NCI-H1694 treated with DMSO at 0.1 percent for 48 hours (cell line): ENCODE measurements around the gene MTF1.
"Not testable (repeated sequence)": the region's sequence is repeated elsewhere in the genome, so short reads cannot be mapped to it uniquely, and the experiment has no call there.

ENCODE experiments used
- DNase-seq: peaks from one replicate; lab custom pipeline; 2025; lab: John Stamatoyannopoulos, UW

Gene MTF1

DNA sequence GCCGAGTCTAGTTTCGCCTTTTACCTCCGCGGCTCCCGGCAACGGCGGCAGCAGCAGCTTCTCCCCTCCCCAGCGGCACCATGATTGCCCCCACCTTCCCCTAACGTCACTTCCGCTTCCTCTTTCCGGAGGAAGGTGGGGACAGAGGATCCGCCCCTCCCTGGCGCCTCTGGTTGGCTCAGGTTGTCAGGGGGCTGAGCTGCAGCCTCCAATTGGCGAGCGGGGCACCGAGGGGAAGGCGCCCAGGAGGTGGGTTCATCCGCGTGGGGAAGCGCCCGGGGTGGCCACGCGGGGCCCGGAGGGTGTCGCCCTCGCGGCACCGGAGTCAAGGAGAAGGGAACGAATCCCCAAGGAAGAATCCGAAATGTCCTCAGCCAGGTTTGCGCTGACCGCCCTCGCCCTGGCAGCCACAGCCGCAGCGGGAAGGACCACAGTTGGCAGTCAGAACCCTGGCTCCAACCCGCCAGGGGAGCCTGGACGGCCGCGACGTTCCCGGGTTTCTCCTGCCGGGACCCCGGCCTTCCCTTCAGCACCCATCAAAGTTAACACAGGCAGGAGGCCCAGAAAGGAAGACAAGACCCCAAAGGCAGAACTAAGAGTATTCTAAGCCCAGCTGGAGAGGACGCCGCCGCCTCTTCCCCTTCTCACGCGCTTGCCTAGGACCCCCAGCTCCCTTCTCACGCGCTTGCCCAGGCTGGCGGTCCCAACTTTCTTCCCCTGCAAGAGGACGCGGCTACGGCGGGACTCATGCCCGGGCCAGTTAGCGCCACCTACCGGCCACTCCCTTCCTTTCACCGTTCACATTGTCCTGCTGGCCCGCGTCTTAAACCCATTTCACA lies at the start of gene MTF1:
Gene MTF1 (minus strand): TSS at position 86 of the 839 bp plus-strand sequence. CDS start 1,934 bp downstream, outside the sequence.
- peak; percentile 88 for DNase-seq

DNA sequence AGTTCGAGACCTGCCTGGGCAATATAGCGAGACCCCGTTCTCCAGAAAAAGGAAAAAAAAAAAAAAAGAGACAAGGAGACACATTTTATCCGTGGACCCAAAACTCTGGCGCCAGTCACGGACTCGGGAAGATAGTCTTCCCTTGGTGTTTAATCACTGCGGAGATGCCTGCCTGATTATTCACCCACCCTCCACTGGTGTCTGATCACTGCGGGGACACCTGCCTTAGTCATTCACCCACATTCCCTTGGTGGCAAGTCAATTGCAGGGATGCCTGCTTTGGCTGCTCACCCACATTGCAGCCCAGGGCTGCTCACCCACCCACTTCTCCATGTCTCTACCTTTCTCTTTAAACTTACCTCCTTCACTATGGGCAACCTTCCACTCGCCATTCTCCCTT lies 49.1 kb upstream of the MTF1 start:
- not testable (repeated sequence) for DNase-seq

DNA sequence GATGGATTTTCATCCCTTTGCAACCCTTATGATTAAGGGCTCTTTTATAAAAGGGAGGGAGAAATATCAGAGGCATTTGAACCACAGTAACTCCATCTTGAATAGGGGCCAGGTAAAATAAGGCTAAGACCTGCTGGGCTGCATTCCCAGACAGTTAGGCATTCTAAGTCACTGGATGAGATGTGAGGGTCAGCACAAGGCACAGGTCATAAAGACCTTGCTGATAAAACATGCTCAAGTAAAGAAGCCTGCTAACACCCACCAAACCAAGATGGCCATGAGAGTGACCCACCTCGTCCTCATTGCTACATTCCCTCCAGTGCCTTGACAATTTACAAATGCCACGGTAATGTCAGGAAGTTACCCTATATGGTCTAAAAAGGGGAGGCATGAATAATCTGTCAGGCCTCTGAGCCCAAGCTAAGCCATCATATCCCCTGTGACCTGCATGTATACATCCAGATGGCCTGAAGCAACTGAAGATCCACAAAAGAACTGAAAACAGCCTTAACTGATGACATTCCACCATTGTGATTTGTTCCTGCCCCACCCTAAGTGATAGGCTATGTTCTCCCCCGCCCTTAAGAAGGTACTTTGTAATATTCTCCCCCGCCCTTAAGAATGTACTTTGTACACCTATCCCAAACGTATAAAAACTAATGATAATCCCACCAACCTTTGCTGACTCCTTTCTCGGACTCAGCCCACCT lies 48.2 kb upstream of the MTF1 start:
- not testable (repeated sequence) for DNase-seq

GRCh38 chr1:37906591-37906990 lies 47.2 kb upstream of the MTF1 start:
- DNase-seq: not testable (repeated sequence)

DNA sequence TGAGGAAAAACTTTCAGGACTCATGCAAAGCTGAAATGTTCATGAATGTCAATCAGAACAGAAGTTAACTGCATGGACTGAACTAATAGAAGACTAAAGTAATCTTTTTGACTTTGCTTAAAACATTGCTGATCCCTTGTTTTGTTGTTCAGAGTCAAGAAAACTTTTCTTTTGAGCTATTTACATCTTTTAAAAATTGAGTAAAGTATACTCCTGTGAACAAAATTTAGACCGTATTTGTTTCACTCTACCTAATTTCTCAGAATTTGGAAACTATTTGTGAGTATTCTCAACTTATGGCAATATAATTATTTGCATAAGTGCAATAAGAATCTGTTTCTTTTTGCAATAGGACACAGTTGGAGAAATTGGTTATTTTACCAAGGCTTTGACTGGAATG lies 46.3 kb upstream of the MTF1 start:
- no peak for DNase-seq

DNA sequence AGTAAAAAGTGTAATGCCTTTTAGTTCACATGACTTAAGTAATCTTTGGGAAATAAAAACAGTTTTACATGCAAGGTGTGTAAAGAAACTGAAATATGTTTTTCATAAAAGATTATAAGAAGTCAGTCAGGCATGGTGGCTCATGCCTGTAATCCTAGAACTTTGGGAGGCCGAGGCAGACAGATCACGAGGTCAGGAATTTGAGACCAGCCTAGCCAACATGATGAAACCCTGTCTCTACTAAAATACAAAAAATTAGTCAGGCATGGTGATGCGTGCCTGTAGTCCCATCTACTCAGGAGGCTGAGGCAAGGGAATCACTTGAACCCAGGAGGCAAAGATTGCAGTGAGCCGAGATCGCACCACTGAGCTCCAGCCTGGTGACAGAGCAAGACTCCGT lies 44.5 kb upstream of the MTF1 start:
- DNase-seq: not testable (repeated sequence)

- no peak for DNase-seq
Measured at GRCh38 chr1:37902983-37903382, 43.6 kb upstream of the MTF1 start.

DNA sequence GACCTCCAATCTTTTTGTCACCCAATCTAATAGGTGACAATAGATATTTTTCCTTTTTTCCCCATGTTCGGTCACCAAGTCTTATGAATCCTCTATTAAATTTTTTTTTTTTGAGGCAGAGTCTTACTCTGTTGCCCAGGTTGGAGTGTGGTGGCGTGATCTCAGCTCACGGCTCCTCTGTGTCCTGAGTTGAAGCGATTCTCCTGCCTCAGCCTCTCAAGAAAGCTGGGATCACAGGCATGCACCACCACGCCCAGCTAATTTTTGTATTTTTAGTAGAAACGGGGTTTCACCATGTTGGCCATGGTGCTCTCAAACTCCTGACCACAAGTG lies 42.5 kb upstream of the MTF1 start:
- no peak for DNase-seq

DNA sequence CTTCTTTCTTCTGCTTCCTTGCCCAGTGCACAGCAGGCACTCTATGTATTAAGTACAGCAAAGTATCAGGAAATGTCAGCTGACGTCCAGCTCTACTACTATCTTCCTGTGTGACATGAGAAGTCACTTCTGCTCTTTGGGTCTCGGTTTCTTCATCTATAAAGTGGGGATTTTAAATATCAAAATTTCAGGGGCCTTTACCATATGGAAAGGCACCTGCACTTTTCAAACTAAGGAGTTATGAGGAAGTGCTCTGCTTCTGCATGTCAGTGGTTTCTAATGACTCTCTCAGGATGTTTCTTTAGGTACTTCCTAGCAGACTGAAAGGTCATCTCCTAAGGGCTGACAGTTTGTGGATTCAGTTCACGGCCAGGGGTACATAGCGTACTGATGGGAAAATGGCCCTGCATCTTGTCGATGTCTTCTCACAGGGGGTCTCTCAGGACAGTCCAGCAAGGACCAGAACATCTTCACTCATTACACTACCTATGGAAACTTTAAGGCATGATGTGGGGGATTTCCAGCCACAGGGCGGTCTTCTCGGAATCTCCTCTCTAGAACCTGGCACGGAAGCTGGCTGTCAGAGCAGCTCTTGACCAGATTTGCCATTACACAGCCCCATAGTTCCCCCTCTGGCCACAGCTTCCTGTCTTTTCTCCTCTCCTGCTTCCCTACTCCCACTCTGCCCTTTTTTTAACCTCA lies 42.0 kb upstream of the MTF1 start:
- no peak for DNase-seq

DNA sequence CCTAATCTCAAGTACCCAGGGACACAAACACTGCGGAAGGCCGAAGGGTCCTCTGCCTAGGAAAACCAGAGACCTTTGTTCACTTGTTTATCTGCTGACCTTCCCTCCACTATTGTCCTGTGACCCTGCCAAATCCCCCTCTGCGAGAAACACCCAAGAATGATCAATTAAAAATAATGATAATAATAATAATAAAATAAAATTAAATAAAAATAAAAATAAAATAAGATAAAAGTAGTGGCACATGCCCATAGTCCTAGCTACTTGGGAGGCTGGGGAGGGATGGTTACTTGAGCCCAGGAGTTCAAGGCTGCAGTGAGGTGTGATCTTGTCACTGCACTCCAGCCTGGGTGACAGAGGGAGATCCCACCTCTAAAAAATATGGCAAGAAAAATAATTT lies 38.2 kb upstream of the MTF1 start:
- DNase-seq: not testable (repeated sequence)

- DNase-seq: no peak
Measured at GRCh38 chr1:37893673-37894072, 34.3 kb upstream of the MTF1 start.

DNA sequence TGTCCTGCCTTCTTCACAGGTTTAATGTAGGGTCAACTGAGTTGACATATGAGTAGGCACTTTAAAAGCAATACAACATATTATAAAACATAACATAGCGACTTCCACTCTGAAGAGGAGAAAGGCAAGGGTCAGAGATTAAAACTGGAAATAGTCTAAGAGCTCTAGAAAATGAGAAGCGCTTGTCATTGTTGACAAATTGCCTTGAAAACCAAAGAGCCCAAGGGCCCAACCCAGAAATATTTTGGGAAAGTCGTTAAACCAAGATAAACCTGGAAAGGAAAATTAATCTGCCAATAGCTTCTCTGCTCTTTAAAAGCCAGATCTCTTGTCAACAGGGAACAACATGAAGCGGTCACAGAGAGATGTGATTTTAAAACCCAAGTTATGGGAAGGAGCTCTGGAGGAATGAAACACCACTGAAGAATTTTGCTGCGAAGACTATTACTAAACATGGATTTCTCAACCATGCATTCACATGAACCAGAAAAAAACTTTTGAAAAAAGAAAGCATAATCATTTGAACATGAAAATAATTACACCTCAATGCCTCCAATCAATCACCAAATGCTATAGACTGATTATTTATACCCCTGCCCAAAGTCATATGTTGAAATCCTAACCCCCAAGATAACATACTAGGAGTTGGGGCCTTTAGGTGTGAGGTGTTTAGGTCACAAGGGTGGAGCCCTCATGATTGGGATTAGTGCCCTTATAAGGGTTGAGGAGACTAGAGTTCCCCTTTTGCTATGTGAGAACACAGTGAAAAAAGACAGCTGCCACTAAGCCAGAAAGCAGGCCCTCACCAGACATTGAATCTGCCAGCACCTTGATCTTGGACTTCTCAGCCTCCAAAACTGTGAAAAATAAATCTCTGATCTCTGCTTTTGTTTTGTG lies 33.0 kb upstream of the MTF1 start:
- no peak for DNase-seq

DNA sequence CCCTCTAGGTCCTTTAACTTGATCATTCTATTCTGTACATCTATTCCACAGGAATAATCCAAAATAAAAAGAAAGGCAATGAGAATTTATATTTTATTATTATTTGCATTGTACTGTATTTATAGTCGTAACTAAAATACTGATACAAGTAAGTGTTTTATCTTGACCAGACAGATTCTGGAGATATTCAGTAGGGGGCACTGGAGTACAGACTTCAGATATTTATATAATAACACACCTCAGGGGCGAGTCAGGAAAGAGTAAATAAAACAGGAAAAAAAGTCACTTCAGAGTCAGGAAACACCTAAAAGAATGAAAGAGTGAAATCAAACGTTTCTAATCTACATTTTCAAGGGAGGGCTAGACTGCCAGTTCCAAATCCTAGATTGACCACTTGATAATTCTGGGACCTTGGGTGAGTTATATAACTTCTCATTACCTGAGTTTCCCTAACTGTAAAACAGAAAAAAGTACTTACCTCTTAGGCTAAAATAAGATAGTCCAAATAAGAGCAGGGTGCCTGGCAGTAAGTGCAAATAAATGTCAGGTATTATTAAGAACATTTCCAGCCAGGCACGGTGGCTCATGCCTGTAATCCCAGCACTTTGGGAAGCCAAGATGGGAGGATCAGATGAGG lies 31.1 kb upstream of the MTF1 start:
- peak; percentile 9 for DNase-seq

DNA sequence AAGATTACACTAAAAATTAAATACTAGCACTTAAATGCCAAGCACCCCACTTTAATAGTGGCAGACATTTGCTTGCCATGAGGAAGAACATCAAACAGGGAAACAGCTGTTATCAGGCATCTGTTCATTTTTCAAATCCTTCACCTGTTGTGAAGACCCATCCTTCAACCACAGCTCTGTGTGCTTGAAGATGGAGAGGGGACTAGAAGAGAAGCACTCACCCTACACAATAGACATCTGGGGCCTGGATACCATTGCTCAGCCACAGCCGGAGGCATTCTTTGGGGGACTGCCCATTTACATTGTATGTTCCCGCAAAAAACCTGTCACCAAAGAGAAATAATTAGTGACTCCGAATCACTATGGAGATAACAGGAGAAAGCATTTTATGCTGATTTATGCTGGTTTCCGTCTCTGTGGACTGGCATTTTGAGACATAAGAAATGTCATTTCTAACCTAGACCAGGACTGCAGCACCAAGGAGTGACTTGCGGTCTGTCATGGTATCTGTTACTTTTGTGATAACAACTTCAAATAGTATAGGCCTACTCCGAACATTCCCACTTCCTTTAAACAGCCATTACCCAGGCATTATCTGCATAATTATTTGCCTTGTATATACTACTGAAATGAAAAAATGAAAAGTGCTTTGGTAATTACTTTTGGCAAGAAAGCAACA lies 28.8 kb upstream of the MTF1 start:
- DNase-seq: no peak

DNA sequence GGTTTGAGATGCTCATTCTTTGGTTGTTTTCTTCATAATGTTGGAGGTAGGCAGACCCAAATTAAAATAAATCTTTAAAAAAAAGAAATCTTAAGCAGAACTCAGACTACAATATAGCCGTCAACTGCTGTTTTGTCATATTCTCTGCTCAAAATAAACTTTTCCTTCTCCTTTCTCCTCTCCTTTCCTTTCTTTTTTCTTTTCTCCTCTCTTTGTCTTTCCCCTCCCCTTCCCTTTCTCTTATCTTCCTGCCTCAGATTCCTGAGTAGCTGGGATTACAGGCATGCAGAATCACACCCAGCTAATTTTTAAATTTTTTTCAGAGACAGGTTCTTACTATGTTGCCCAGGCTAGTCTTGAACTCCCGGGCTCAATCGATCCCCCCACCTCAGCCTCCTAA lies 24.8 kb upstream of the MTF1 start:
- DNase-seq: no peak

GRCh38 chr1:37883671-37884070 lies 24.3 kb upstream of the MTF1 start:
- DNase-seq: no peak

- no peak for DNase-seq
Measured at GRCh38 chr1:37879865-37880264, 20.5 kb upstream of the MTF1 start.

- no peak for DNase-seq
Measured at GRCh38 chr1:37878071-37878470, 18.7 kb upstream of the MTF1 start.

DNA sequence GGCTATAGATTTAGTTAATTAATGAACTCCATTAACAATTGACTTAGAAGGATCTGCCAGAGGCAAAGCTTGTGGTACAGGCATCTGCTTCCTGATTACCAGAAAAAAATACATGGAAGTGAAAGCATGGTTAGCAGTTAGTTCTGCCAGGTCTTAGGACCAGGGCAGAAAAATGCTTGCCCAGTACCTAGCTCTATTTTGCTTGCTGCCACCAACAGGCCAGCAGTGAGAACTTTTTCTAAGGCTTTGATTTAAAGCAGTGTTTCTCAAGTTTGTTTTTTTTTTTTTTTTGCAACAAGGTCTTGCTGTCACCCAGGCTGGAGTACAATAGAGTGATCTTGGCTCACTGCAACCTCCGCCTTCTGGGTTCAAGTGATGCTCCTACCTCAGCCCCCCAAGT lies 16.4 kb upstream of the MTF1 start:
- no peak for DNase-seq

DNA sequence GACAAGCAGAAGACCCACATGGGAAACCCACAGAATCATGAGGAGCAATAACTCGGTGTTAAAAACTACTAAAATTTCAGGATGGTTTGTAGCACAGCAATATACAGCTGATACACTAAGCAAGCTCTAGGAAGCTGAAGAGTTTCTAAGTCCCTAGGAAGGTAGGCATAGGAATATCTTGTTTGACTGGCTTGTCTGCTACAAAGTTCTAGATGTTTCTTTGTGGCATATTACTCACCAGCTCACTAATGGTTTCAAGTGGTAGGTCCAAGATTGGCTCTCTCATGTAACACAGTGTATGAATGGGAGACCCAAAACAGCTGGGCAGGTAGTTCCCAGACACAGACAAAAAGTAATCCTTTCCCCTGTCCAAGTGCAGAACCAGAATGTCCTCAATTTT lies 13.3 kb upstream of the MTF1 start:
- DNase-seq: no peak

GRCh38 chr1:37868466-37868865 lies 9.1 kb upstream of the MTF1 start:
- DNase-seq: no peak
